PC-9 (cell line): ENCODE data around the gene SLC35E3. TPM values are rescaled to one million over a fixed set of nuclear protein-coding genes. Genes with fewer than 3 reads are reported as not detected.
"Not testable (repeated sequence)": the region's sequence is repeated elsewhere in the genome, so short reads cannot be mapped to it uniquely, and the experiment has no call there.

Experiments used
- BruUV-seq: library from RNA; stranded (reverse); fragments of 400-500 nt; replicated peaks from 2 replicates; lab custom pipeline; 2021; lab: Mats Ljungman, UMichigan
- CTCF ChIA-PET: fragments of 300-600 bp; sonication (Branson Sonifier 250); formaldehyde crosslinking; loops from one replicate; lab custom pipeline; 2022; ENCODE audit warnings: antibody characterized with exemption; lab: Charles Lee
- POLR2A ChIA-PET: fragments of 300-600 bp; sonication (Branson Sonifier 250); formaldehyde crosslinking; loops from one replicate; lab custom pipeline; 2022; ENCODE audit warnings: antibody characterized with exemption; ENCODE audit not compliant: unreplicated experiment; lab: Charles Lee
- DNase-seq, 2 experiments: peaks; one replicate each; pipeline versions ENCODE4 v3.0.0 to v3.0.0-alpha.2; 2015 to 2022; ENCODE audit warnings: mixed read lengths in 1 of 2
- H2AFZ ChIP-seq: fragments of 200-600 bp; sonication (generic); 2 replicates; pipeline ENCODE4 v1.8.1; 2017; ENCODE audit warnings: antibody characterized with exemption
- H3F3A ChIP-seq: fragments of 200-600 bp; sonication (generic); 2 replicates; pipeline ENCODE4 v1.8.1; 2017; ENCODE audit warnings: antibody characterized with exemption, mild to moderate bottlenecking, low read depth; ENCODE audit not compliant: insufficient read depth
- H3K27ac ChIP-seq: fragments of 200-600 bp; sonication (generic); 2 replicates; pipeline ENCODE4 v1.6.1; 2016; ENCODE audit warnings: mixed run types
- H3K27me3 ChIP-seq: fragments of 200-600 bp; sonication (generic); 2 replicates; pipeline ENCODE4 v1.6.1; 2016; ENCODE audit warnings: low read depth, mixed run types; ENCODE audit not compliant: insufficient read depth
- H3K36me3 ChIP-seq: fragments of 200-600 bp; sonication (generic); 2 replicates; pipeline ENCODE4 v1.6.1; 2016; ENCODE audit warnings: low read depth, mixed run types
- H3K4me1 ChIP-seq: fragments of 200-600 bp; sonication (generic); replicated peaks from 2 replicates; pipeline ENCODE4 v1.6.1; 2016; ENCODE audit warnings: mixed run types; ENCODE audit not compliant: insufficient read depth
- H3K4me2 ChIP-seq: fragments of 200-600 bp; sonication (generic); 2 replicates; pipeline ENCODE4 v1.6.1; 2017; ENCODE audit warnings: mixed run types
- H3K4me3 ChIP-seq: fragments of 200-600 bp; sonication (generic); 2 replicates; pipeline ENCODE4 v1.6.1; 2016; ENCODE audit warnings: mixed run types
- H3K79me2 ChIP-seq: fragments of 200-600 bp; sonication (generic); 2 replicates; pipeline ENCODE4 v1.6.1; 2017; ENCODE audit warnings: low read depth, mixed run types
- H3K9me2 ChIP-seq: fragments of 200-600 bp; sonication (generic); 2 replicates; pipeline ENCODE4 v1.8.1; 2017; ENCODE audit warnings: mild to moderate bottlenecking; ENCODE audit not compliant: insufficient read depth
- H3K9me3 ChIP-seq: fragments of 200-600 bp; sonication (generic); 2 replicates; pipeline ENCODE4 v1.8.1; 2016; ENCODE audit warnings: low read depth; ENCODE audit not compliant: insufficient read depth
- H4K20me1 ChIP-seq: fragments of 200-600 bp; sonication (generic); 2 replicates; pipeline ENCODE4 v1.8.1; 2017; ENCODE audit not compliant: insufficient read depth
- CTCF ChIP-seq: fragments of 200-600 bp; sonication (generic); conservative IDR thresholded peaks from 2 replicates; pipeline ENCODE4 v1.6.1; 2017; ENCODE audit warnings: mixed run types, antibody characterized with exemption, mild to moderate bottlenecking, moderate library complexity
- EZH2 ChIP-seq: fragments of 200-600 bp; sonication (generic); IDR thresholded peaks from 2 replicates; pipeline ENCODE4 v1.8.0; 2017; ENCODE audit warnings: antibody characterized with exemption, low read depth
- intact Hi-C: fragments of 100-400 bp; cut with micrococcal nuclease; formaldehyde crosslinking; loops from one replicate; pipeline ENCODE4 v1.10.0; 2022; ENCODE audit not compliant: unreplicated experiment
- total RNA-seq: library from RNA; stranded (reverse); gene quantifications from 2 replicates; pipeline ENCODE4 v1.2.3, GENCODE V29; 2021

SLC35E3 gene
- total RNA-seq, 1 experiment from 2014 or later: 10.7 TPM

GRCh38 chr12:68800294-68800693 is 54.3 kb downstream of the SLC35E3 start:
- no peaks in the 10 kb centered on the region for H3K9me2 ChIP-seq
- no peak for TF ChIP-seq CTCF
- TF ChIP-seq EZH2: no peak
- no peak overlapping the region for H3K4me3 ChIP-seq
- ChIA-PET CTCF (interaction anchor here (0.8 kb wide), 1 partner anchor 1166 kb away, joined by 3 read pairs; no protein-coding TSS in a partner anchor), POLR2A (interaction anchor here (0.6 kb wide), 2 partner anchors 12 to 480 kb away, joined by 4 to 5 read pairs; no protein-coding TSS in a partner anchor)
- peak; percentile 32 to 76 for DNase-seq
- no TSS peak for BruUV-seq
- peak overlapping the region; percentile 1; the same call in 1 of the 2 replicates for H2AFZ ChIP-seq
- peak overlapping the region; percentile 84 for H3K4me2 ChIP-seq
- H3K27me3 ChIP-seq: no peaks in the 10 kb centered on the region
- intact Hi-C loops: loop anchor here (10.0 kb wide), 1 partner anchor 435 kb away; no protein-coding TSS in a partner anchor
- H3K4me1 ChIP-seq: peaks cover 30% of the 10 kb centered on the region
- no peaks in the 10 kb centered on the region for H3K36me3 ChIP-seq
- no peaks in the 10 kb centered on the region for H3K79me2 ChIP-seq
- H3K27ac ChIP-seq: peak overlapping the region; percentile 95
- peaks cover 28% of the 10 kb centered on the region for H3F3A ChIP-seq
- H4K20me1 ChIP-seq: no peaks in the 10 kb centered on the region
- no peaks in the 10 kb centered on the region for H3K9me3 ChIP-seq

GRCh38 chr12:68801124-68801523 is 55.1 kb downstream of the SLC35E3 start:
- H4K20me1 ChIP-seq, DNase-seq, H3K9me2 ChIP-seq, H3K9me3 ChIP-seq, CTCF ChIA-PET, H3K79me2 ChIP-seq, H3K36me3 ChIP-seq, H3K27me3 ChIP-seq: not testable (repeated sequence)
- POLR2A ChIA-PET: interaction anchor here (0.6 to 0.7 kb wide), 3 partner anchors 37 to 65 kb away, joined by 5 to 8 read pairs (median 7); no protein-coding TSS in a partner anchor
- peak overlapping the region; percentile 95 for H3K27ac ChIP-seq
- intact Hi-C loops: loop anchor here (10.0 kb wide), 1 partner anchor 436 kb away; no protein-coding TSS in a partner anchor
- H3K4me3 ChIP-seq: peak overlapping the region; percentile 23; the same call in 1 of the 2 replicates
- H3F3A ChIP-seq: peaks cover 30% of the 10 kb centered on the region
- peaks cover 30% of the 10 kb centered on the region for H3K4me1 ChIP-seq
- H2AFZ ChIP-seq: peak overlapping the region; percentile 88; the same call in 1 of the 2 replicates
- H3K4me2 ChIP-seq: peak overlapping the region; percentile 84
- TSS peak; percentile 76 for BruUV-seq

GRCh38 chr12:68802372-68802745 is 56.4 kb downstream of the SLC35E3 start:
- POLR2A ChIA-PET: interaction anchor here (0.6 kb wide), 1 partner anchor 15 kb away, joined by 10 read pairs; no protein-coding TSS in a partner anchor
- CTCF ChIA-PET, DNase-seq, H3K27me3 ChIP-seq, H3K79me2 ChIP-seq, BruUV-seq, H4K20me1 ChIP-seq, H3K36me3 ChIP-seq, H3K9me2 ChIP-seq, H3K9me3 ChIP-seq: not testable (repeated sequence)
- peaks cover 42% of the 10 kb centered on the region for H3F3A ChIP-seq
- peak overlapping the region; percentile 84 for H3K4me2 ChIP-seq
- H2AFZ ChIP-seq: peak overlapping the region; percentile 88; the same call in 1 of the 2 replicates
- intact Hi-C loops: loop anchor here (10.0 kb wide), 1 partner anchor 438 kb away; no protein-coding TSS in a partner anchor
- H3K4me1 ChIP-seq: peaks cover 42% of the 10 kb centered on the region
- H3K4me3 ChIP-seq: peak overlapping the region; percentile 42; the same call in 1 of the 2 replicates
- H3K27ac ChIP-seq: peak overlapping the region; percentile 95

GRCh38 chr12:68802911-68803651 is 57.1 kb downstream of the SLC35E3 start:
- H3K27ac ChIP-seq, H3K36me3 ChIP-seq, H3K79me2 ChIP-seq, H4K20me1 ChIP-seq, H3K9me2 ChIP-seq, POLR2A ChIA-PET, CTCF ChIA-PET, BruUV-seq, H3K27me3 ChIP-seq, H3K9me3 ChIP-seq, H2AFZ ChIP-seq, DNase-seq, H3K4me2 ChIP-seq, H3K4me3 ChIP-seq: not testable (repeated sequence)
- peaks cover 46% of the 10 kb centered on the region for H3F3A ChIP-seq
- intact Hi-C loops: loop anchor here (10.0 kb wide), 1 partner anchor 438 kb away; no protein-coding TSS in a partner anchor
- peaks cover 42% of the 10 kb centered on the region for H3K4me1 ChIP-seq
